22Rv1 (cell line): ENCODE data around the gene LRPPRC.
A peak's percentile ranks its signal among the peaks of the same experiment; 100 is the strongest.

ENCODE experiments used
- H3K27ac ChIP-seq: fragments of 450-650 bp; 2 replicates; pipeline ENCODE4 v1.5.1; 2017
- ZFX ChIP-seq: fragments of 450-650 bp; IDR thresholded peaks from 2 replicates; pipeline ENCODE4 v1.6.1; 2017; ENCODE audit warnings: antibody characterized with exemption, borderline replicate concordance
- TF ChIP-seq, protein P1 (sequence below): fragments of 450-650 bp; IDR thresholded peaks from 2 replicates; pipeline ENCODE4 v1.5.1; 2017; ENCODE audit warnings: mild to moderate bottlenecking

LRPPRC gene

DNA sequence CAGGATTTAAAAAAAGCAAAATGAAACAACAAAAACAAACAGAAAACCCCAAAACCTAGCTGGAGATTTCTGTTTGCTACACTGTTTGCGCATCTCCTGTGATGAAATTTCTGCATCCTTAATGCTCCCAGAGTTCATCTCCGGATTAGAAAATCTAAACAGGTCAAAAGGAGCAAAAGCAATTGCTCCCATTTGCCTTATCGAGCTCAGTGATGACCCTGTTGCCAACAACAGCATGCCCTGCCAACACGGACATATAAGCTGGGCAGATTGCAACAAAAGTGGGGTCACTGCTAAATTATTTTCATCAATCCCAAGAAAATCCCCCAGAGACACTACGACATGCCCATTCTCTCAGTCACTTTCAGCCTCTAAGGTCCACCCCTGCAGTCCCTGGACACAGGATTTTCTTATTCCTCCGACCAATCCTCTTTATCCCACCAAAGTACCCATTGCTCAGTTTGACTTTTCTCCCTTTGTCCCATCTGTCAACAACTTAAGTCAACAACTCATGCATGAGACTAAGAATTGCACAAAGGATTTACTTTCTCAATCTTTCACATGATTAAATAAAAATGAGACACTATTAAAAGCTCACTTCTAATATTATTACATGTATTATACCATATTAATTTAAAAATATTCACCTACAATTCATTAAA, 89.2 kb downstream of the LRPPRC start:
- no peak for TF ChIP-seq ZFX
- TF ChIP-seq, protein P1, sequence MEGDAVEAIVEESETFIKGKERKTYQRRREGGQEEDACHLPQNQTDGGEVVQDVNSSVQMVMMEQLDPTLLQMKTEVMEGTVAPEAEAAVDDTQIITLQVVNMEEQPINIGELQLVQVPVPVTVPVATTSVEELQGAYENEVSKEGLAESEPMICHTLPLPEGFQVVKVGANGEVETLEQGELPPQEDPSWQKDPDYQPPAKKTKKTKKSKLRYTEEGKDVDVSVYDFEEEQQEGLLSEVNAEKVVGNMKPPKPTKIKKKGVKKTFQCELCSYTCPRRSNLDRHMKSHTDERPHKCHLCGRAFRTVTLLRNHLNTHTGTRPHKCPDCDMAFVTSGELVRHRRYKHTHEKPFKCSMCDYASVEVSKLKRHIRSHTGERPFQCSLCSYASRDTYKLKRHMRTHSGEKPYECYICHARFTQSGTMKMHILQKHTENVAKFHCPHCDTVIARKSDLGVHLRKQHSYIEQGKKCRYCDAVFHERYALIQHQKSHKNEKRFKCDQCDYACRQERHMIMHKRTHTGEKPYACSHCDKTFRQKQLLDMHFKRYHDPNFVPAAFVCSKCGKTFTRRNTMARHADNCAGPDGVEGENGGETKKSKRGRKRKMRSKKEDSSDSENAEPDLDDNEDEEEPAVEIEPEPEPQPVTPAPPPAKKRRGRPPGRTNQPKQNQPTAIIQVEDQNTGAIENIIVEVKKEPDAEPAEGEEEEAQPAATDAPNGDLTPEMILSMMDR: no peak
- no peak overlapping the region for H3K27ac ChIP-seq

DNA sequence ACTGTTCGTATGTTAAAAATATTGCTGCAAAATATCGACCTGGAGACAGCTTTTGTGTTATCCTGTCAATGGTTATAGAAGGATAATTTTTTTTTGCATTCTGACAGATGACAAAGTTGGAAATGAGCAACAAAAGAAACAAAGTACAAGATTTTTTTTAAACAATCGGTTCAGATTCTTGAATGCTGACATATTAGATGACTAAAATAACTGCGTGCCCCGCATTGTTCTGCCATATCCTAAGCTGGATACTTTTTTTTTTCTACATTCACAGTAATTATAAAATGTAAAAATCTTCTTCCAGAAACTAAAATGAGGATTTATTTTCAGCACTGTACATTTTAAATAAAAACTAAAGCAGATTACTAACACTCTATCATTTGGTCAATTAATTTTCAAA, 89.9 kb downstream of the LRPPRC start:
- H3K27ac ChIP-seq: no peak overlapping the region
- TF ChIP-seq ZFX: no peak
- TF ChIP-seq, protein P1: no peak

DNA sequence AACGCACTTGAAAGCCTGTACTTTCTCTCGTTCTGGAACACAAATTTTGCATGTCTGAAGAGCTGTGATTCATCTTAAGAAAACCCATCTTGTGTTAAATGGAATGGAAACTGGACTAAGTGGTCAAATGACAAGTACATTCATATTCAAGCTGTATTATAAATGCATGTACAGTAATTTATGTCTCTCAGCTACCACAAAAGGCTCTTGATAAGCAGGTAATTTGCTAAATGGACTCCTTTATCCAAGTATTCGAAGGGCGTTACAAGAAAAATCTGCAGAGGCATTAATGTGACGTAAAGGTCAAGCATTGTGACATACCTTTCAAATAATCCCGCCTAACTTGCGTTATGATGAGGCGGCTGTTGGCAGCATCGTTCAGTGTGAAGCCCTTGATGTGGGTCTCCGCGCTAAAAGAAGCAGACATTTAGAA, 90.4 kb downstream of the LRPPRC start:
- H3K27ac ChIP-seq: no peak overlapping the region
- no peak for TF ChIP-seq ZFX
- TF ChIP-seq, protein P1: no peak

DNA sequence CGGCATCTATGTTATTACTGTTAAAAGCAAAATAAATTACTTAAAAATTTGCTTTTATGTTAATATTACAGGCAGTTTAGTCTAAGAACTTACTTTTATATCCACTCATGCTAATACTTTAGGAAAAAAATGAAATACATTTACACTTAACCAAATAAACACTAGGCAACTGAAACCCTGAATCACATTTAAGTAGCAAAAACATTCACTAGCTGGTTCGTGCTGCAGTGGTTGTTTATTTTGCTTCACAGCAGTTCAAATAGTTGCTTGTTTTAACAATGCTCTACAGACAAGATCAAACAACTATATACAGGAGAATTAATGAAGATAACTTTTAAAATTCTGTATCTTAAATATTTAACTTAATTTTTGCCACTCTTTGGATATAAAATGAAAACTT, 96.2 kb downstream of the LRPPRC start:
- H3K27ac ChIP-seq: peak overlapping the region; percentile 61; the same call in 1 of the 2 replicates
- no peak for TF ChIP-seq ZFX
- TF ChIP-seq, protein P1: no peak

DNA sequence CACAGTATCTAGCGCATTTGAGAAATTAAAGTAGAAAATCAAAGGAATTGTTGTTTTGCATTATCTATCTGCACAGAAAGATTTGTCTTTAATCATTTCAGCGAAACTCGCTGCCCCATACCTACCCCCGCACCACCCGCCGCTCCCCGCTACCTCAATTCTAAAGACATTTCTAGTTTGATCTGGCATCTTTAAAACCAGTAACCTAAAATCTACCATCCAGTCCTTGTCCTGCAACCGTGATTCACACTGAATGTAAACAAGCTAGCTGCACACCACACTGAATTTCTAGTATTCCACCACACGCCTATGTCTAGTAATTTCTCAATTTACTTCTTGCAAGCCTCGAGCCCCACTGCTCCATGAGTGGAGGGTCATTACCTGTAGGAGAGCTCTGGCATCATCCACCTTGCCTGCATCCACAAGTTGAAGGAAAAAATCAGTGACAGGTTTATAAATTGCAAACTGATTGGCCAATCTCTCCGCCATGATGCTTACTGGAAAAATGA, 96.9 kb downstream of the LRPPRC start:
- TF ChIP-seq, protein P1: no peak
- TF ChIP-seq ZFX: no peak
- peak overlapping the region; percentile 61 for H3K27ac ChIP-seq

DNA sequence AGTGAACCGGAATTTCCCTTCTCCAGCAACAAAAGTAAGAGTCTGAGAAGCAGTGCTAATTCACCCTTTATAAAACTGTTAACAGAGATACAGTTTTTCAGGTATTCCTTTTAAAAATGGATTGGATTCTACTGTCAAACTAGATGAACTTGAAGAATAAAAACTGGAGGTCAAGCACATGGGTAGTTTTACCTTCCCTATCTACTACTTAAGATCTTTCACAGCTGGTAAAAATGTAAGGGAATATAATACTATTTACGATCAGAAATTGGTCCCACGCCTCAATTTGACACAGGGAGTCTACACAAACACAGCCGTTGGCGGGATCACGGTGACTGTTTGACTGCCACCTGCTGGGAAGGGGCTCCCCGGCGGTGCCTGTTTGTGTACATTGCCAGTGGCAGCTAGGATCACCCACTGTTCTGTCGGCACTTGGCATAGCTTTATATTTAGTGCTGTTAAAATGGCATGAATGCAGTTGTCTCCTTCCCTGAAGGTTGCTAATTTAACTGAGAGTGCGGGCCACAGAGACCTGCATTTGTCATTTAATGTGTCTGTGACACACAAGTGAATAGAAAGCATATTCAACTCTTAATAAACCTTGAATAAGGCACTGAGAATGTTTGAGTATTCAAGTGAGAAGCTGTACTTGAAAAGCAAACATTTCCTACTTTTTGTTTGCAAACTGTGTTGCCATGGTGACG, 97.5 kb downstream of the LRPPRC start:
- H3K27ac ChIP-seq: peak overlapping the region; percentile 61
- TF ChIP-seq, protein P1: peak; percentile 57
- TF ChIP-seq ZFX: no peak

DNA sequence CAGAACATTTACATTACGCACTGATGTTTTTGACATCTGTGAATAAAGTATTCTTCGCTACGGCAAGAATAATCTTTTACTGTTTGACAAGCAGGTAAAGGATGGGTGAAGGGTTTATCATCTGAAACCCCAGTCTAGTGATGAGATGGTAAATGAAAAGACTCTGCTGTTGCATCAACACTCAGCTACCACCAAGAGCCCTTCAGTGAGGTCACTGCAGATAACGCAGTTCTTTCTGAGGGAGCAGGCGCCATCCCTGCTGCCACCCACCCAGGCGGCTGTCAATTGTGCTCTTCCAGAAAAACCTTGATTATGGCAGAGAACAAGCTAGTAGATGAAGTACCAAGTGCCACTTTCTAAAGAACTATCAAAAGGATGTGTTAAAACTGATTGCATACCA, 98.3 kb downstream of the LRPPRC start:
- TF ChIP-seq, protein P1: no peak
- TF ChIP-seq ZFX: no peak
- H3K27ac ChIP-seq: peak overlapping the region; percentile 61
